Loucy (cell line): ENCODE data around the gene MRFAP1L1.

Source experiments
- H2AFZ ChIP-seq: fragments of 200-600 bp; sonication (generic); 2 replicates; pipeline ENCODE4 v1.6.0; 2016; ENCODE audit warnings: antibody characterized with exemption, mild to moderate bottlenecking, low read length, moderate library complexity
- H3F3A ChIP-seq: fragments of 200-600 bp; 2 replicates; pipeline ENCODE4 v1.6.0; 2016; ENCODE audit warnings: antibody characterized with exemption, low read depth, mild to moderate bottlenecking
- H3K27me3 ChIP-seq: fragments of 200-600 bp; sonication (generic); 2 replicates; pipeline ENCODE4 v1.6.1; 2014; ENCODE audit warnings: low read length, mild to moderate bottlenecking; ENCODE audit not compliant: insufficient read depth, poor library complexity, severe bottlenecking
- H3K36me3 ChIP-seq: fragments of 200-600 bp; sonication (generic); 2 replicates; pipeline ENCODE4 v1.6.1; 2016; ENCODE audit warnings: low read length; ENCODE audit not compliant: insufficient read depth
- H3K4me1 ChIP-seq: fragments of 200-600 bp; sonication (generic); 2 replicates; pipeline ENCODE4 v1.5.1; 2014; ENCODE audit warnings: low read length, mild to moderate bottlenecking; ENCODE audit not compliant: insufficient read depth, poor library complexity, severe bottlenecking
- H3K4me2 ChIP-seq: fragments of 200-600 bp; sonication (generic); 2 replicates; pipeline ENCODE4 v1.6.0; 2014; ENCODE audit warnings: antibody characterized with exemption, low read length, low read depth, mild to moderate bottlenecking; ENCODE audit not compliant: poor library complexity, severe bottlenecking
- H3K4me3 ChIP-seq: fragments of 200-600 bp; sonication (generic); 2 replicates; pipeline ENCODE4 v1.5.1; 2014; ENCODE audit warnings: low read length, mild to moderate bottlenecking, mixed read lengths; ENCODE audit not compliant: poor library complexity, severe bottlenecking
- H3K79me2 ChIP-seq: fragments of 200-600 bp; sonication (generic); 2 replicates; pipeline ENCODE4 v1.6.1; 2014; ENCODE audit warnings: low read length; ENCODE audit not compliant: insufficient read depth
- H3K9ac ChIP-seq: fragments of 200-600 bp; sonication (generic); 2 replicates; pipeline ENCODE4 v1.6.0; 2014; ENCODE audit warnings: mild to moderate bottlenecking, low read depth, low read length, moderate library complexity; ENCODE audit not compliant: poor library complexity, severe bottlenecking
- H3K9me2 ChIP-seq: fragments of 200-600 bp; sonication (generic); replicated peaks from 2 replicates; pipeline ENCODE4 v1.6.1; 2016; ENCODE audit warnings: low read depth, low read length, mixed read lengths
- H3K9me3 ChIP-seq: fragments of 200-600 bp; sonication (generic); 2 replicates; pipeline ENCODE4 v1.6.1; 2014; ENCODE audit warnings: mild to moderate bottlenecking, antibody characterized with exemption, low read length, low read depth; ENCODE audit not compliant: insufficient read depth
- H4K20me1 ChIP-seq: fragments of 200-600 bp; sonication (generic); 2 replicates; pipeline ENCODE4 v1.6.0; 2014; ENCODE audit warnings: antibody characterized with exemption, low read length, mild to moderate bottlenecking; ENCODE audit not compliant: insufficient read depth, poor library complexity, severe bottlenecking
- CTCF ChIP-seq: fragments of 200-600 bp; sonication (generic); conservative IDR thresholded peaks from 2 replicates; pipeline ENCODE4 v1.5.1; 2014; ENCODE audit warnings: mild to moderate bottlenecking, antibody characterized with exemption, low read length
- EZH2phosphoT487 ChIP-seq: fragments of 200-600 bp; IDR thresholded peaks from 2 replicates; pipeline ENCODE4 v1.6.1; 2018; ENCODE audit warnings: antibody characterized with exemption, mild to moderate bottlenecking, moderate library complexity, borderline replicate concordance

The MRFAP1L1 gene

GRCh38 chr4:6731780-6732179, 22.1 kb upstream of the MRFAP1L1 start:
- Histone ChIP-seq H3K36me3 (no peaks in the 10 kb centered on the region), H3F3A (no peaks in the 10 kb centered on the region), H3K9me3 (no peaks in the 10 kb centered on the region), H3K27me3 (no peaks in the 10 kb centered on the region), H4K20me1 (no peaks in the 10 kb centered on the region), H3K9ac (no peak overlapping the region), H3K9me2 (no peaks in the 10 kb centered on the region), H2AFZ (no peak overlapping the region), H3K4me3 (no peak overlapping the region), H3K4me2 (no peak overlapping the region), H3K79me2 (no peaks in the 10 kb centered on the region), H3K4me1 (no peaks in the 10 kb centered on the region)
- TF ChIP-seq EZH2phosphoT487 (no peak), CTCF (no peak)

- H3F3A ChIP-seq = no peaks in the 10 kb centered on the region
- TF ChIP-seq CTCF (no peak), EZH2phosphoT487 (no peak)
- H4K20me1 ChIP-seq = no peaks in the 10 kb centered on the region
- H3K9ac ChIP-seq = no peak overlapping the region
- H3K36me3 ChIP-seq = no peaks in the 10 kb centered on the region
- H3K4me1 ChIP-seq = no peaks in the 10 kb centered on the region
- no peak overlapping the region for H3K4me2 ChIP-seq
- no peak overlapping the region for H3K4me3 ChIP-seq
- no peaks in the 10 kb centered on the region for H3K9me2 ChIP-seq
- no peaks in the 10 kb centered on the region for H3K27me3 ChIP-seq
- no peak overlapping the region for H2AFZ ChIP-seq
- H3K79me2 ChIP-seq = no peaks in the 10 kb centered on the region
- H3K9me3 ChIP-seq = no peaks in the 10 kb centered on the region
Observed at GRCh38 chr4:6731318-6731675, 21.6 kb upstream of the MRFAP1L1 start.

GRCh38 chr4:6730603-6731317, 21.1 kb upstream of the MRFAP1L1 start:
- Histone ChIP-seq H3F3A (no peaks in the 10 kb centered on the region), H4K20me1 (no peaks in the 10 kb centered on the region), H3K4me3 (no peak overlapping the region), H3K27me3 (no peaks in the 10 kb centered on the region), H3K4me1 (no peaks in the 10 kb centered on the region), H3K36me3 (no peaks in the 10 kb centered on the region), H2AFZ (no peak overlapping the region), H3K9me2 (no peaks in the 10 kb centered on the region), H3K4me2 (no peak overlapping the region), H3K9ac (no peak overlapping the region), H3K79me2 (no peaks in the 10 kb centered on the region), H3K9me3 (no peaks in the 10 kb centered on the region)
- TF ChIP-seq CTCF = no peak
- TF ChIP-seq EZH2phosphoT487 = no peak
